Anterior cingulate cortex (tissue), 58 donors: ENCODE results near the gene UNCX.
A peak's percentile ranks its signal among the peaks of the same experiment; 100 is the strongest.
"Not testable (repeated sequence)": the region's sequence is repeated elsewhere in the genome, so short reads cannot be mapped to it uniquely, and the experiment has no call there.

ENCODE experiments used
- DNase-seq, 58 donors: peaks; one replicate each; lab custom pipeline; 2025; lab: John Stamatoyannopoulos, UW

Gene UNCX

GRCh38 chr7:1271656-1272055, 39.0 kb downstream of the UNCX start:
- no peak for DNase-seq

- DNase-seq, result not testable (repeated sequence)
These were observed 39.5 kb downstream of the UNCX start for GRCh38 chr7:1272136-1272535.

- DNase-seq, result no peak
These were observed 41.6 kb downstream of the UNCX start for GRCh38 chr7:1274121-1274875.

- no peak for DNase-seq
These were observed 42.3 kb downstream of the UNCX start for GRCh38 chr7:1274876-1275375.

- peak in 1 of 58 donors; percentile 18 for DNase-seq
These were observed 43.0 kb downstream of the UNCX start for GRCh38 chr7:1275451-1276381.

- DNase-seq, result no peak
These were observed 44.0 kb downstream of the UNCX start for GRCh38 chr7:1276626-1277175.

GRCh38 chr7:1278543-1278942, 45.9 kb downstream of the UNCX start:
- no peak for DNase-seq

GRCh38 chr7:1279041-1279440, 46.4 kb downstream of the UNCX start:
- no peak for DNase-seq

GRCh38 chr7:1279895-1280294, 47.2 kb downstream of the UNCX start:
- not testable (repeated sequence) for DNase-seq

- no peak for DNase-seq
These were observed 48.4 kb downstream of the UNCX start for GRCh38 chr7:1281068-1281467.

- DNase-seq, result no peak
These were observed 50.0 kb downstream of the UNCX start for GRCh38 chr7:1282679-1283078.

- no peak for DNase-seq
These were observed 50.7 kb downstream of the UNCX start for GRCh38 chr7:1283337-1283736.

- no peak for DNase-seq
These were observed 51.5 kb downstream of the UNCX start for GRCh38 chr7:1283941-1284742.

GRCh38 chr7:1284743-1285458, 52.2 kb downstream of the UNCX start:
- DNase-seq, result no peak

GRCh38 chr7:1285556-1286301, 53.1 kb downstream of the UNCX start:
- DNase-seq, result no peak
